ENCODE results near the gene CASZ1.
A peak's percentile ranks its signal among the peaks of the same experiment; 100 is the strongest.

CASZ1 gene

DNA sequence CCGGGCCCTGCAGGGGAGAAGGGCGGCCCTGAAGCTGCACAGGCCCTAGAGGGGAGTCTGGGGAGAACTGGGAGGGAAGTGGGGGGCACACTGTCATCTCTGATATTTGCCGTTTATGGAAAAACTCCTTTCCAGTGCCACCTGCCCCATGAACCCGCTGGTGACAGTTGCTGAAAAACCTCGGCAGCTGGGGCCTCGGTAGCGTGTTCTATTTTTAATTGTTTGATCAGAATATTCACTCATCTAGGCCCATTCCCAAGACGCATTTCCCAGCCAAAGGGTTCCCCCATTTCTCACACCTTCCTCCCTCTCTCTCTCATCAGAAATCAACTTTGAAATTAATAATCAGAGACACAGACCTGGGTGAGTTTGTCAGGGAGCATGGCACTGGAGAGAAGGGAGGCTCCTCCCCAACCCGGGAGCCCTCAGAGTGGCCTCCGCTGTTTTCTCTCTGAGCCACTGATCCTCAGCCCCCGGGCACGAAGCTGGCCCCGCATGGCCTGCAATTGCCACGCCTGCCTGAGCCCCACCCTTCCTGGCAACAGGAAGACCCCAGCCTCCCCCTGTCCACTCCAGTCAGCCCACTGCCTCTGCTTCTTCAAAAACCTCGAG is 111.1 kb downstream of the CASZ1 start:
- no peak for DNase-seq

DNA sequence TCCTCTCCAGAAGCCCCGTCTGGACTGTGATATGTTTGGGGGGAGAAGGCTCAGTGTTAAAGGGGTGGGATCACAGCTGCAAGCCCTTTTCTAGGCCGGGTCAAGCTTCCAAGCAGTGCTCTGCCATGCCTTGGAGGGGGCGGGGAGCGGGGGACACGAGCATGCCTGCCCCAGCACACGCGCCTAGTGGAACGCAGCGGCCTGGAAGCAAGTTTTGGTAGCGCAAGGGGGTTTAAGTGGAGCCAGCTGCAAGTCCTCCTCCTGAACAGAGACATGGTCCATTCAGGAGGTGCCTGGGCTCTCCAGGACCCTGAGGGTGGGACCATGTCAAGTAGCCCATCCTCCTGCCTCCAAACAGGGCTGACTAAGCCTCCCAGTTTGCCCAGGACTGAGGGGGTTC is 112.2 kb downstream of the CASZ1 start:
- no peak for DNase-seq

DNA sequence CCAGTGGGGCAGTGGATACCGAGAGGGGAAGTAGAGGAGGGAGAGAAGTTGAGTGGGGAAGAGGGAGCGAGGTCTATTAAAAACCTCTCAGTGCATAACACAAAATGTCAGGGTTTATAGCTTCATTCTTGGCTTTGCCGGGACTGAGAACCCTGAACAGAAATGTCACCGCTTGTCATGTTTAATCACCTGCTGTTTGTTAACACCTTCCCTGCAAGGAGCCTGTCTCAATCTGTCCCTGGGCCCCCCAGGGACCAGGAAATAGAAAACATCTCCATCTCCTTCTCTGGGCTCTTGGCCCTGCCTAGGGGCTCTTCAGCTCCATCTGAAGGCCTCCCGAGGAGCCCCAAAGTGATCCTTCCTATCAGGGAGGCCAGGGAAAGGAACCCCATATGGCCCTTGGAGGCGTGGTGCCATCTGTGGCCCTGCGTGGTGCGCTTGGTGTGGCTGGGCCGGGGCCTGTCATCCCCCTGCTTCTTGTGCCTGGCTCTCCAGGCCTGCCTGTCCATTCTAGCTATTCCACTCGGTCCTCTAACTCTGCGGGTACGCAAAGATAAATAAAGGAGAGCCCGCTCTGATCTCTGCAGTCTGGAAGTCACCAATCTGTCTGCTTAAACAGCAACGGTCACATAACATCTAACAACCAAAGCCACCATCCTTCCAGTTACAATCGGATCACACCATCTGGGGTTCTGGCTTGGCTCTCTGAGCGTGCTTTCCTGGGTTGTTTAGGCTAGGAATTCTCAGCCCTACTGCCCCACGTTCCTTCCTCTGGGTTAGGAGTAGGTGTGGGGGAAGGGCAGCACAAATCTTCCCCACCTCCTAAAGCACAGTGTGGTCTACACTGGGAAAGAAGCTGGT is 113.8 kb downstream of the CASZ1 start:
- DNase-seq, result no peak

DNA sequence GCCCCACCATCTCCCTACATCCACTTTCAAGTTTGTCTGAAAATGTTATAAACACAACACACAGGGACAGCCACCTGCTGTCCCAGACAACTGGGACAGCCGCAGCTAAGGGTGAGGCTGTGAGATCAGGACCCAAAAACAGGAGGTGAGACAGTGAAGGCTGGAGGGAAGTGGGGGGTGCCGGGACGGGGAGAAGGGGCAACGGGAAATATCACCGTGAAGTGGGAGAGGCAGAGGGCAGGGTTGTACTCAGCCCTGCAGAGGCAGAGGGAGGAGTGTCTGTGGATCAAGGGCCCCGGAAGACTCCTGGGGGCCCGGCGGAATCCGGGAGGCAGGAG is 114.4 kb downstream of the CASZ1 start:
- DNase-seq, result no peak

DNA sequence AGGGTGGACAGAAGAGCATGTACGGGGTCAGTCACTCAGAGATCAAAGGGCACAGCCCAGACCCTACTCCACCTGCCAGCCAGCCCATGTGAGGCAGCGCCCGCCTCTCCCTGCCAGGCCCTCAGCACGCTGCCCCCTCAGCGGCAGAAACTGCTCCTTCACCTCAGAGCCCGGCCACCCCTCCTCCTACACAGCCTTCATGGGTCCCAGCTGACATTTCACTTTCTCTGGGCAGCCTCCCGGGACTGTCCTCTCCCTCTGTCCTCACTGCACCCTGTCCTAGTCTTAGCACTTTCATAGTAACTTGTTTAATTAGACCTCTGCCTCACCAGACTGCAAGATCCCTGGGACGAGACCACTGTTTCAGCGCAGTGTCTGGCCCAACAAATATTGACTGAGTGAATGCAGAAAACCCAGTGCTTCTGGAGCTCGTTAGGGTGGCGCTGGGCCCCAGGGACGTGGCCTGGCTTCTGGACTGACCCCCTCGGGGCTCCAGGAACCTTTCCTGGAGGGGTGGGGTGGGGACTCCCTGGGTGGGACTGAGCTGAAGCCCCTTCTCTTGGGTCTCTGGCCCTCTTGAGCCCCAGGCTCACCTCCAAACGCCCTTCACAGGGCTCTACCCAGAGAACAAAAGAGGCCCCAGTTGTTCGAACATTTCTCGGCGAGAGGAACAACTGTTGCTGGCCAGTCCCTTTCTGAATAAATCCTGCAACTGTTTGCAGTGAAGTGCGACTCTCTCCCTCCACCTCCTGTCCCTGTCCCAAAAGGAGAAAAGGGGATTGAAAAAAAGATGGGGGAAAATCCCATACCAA is 114.9 kb downstream of the CASZ1 start:
- DNase-seq, result no peak

DNA sequence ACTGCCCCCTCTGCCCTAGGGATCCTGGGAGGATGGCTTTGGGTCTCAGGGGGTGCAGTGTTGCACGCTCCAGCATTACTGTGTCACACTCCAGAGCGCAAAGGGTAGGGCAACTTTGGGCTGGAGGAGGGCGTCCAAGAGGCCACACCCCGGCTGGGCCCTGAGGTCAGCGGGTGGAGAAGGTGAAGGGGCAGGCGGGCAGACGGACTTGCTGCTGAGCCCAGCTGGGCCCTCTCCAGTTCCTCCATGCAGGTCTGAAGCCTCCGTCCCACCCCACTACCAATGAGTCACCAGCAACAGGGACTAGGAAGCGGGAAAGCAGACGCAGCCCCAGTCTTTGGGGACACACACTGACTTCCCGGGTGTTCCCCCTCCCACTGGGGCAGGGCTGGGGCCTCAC is 116.0 kb downstream of the CASZ1 start:
- no peak for DNase-seq

DNA sequence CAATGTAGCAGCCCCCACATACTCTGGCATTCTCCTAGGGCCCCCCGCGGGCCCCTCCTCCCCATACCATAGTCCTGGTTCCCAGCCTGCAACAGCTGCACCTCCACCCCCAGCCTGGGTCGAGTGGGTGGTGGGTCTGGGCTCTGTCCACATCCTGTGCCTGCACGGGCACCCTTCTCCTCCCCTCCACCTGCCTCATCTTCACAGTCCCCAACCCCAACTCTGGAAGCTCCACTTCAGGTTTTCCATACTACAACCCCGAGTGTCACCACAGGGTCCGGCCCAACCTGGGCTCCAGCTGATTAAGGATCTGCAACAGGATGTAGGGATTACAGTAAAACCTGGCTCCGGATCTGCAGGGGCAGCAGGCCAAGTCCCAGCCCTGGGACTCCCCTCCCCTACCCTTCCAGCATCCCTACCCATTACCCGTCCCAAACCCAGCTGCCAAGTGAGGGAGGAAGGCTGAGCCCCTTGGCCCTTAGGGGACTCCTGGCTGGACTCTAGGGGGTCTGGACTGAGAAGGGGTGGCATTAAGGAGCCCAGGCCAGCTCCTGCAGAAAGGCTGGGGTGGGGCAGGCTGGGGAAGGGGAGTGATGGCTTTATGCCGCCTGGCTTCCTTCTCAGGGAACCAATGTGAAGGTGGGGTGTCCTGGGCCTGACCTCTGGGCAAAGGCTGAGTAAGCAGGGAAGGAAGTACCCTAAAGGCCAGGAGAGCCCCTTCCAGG is 116.8 kb downstream of the CASZ1 start:
- peak; percentile 55 for DNase-seq

DNA sequence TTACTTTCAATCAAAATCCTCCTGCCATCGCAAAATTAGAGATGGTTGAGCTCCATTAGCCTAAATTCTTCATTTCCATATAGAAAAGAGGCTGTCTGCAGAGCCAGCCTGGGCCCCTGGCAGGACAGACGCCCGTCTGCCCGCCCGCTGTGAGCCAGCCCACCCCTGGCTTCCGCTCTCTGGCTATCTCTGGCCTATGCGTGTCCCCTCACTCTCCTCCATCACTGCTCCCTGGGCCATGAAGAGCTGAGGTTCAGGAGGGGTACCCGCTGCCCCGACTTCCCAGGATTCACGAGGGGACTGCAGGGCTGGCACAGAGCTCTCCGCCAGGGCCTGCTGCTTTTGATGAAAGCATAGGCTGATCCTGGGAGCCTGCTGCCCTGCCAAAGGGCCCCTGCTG is 117.6 kb downstream of the CASZ1 start:
- DNase-seq, result no peak

DNA sequence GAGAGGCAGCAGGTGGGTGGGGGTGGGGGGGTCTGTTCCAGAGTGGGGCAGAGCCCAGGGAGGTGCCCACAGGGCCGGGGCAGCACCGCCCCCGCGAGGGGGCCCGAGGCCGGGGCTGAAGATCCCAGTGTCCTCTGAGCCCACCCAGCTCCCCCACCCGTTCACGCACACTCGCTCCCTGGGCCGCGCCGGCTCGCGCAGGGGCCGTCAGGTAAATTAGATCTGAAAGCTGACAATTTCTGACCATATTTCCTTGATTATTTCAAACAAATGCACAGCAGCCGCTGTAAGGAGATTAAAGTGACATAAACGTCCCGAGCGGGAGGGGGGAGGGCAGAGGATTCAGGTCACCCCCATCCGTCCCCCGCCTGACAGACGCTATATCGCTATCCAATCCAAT is 118.0 kb downstream of the CASZ1 start:
- no peak for DNase-seq

DNA sequence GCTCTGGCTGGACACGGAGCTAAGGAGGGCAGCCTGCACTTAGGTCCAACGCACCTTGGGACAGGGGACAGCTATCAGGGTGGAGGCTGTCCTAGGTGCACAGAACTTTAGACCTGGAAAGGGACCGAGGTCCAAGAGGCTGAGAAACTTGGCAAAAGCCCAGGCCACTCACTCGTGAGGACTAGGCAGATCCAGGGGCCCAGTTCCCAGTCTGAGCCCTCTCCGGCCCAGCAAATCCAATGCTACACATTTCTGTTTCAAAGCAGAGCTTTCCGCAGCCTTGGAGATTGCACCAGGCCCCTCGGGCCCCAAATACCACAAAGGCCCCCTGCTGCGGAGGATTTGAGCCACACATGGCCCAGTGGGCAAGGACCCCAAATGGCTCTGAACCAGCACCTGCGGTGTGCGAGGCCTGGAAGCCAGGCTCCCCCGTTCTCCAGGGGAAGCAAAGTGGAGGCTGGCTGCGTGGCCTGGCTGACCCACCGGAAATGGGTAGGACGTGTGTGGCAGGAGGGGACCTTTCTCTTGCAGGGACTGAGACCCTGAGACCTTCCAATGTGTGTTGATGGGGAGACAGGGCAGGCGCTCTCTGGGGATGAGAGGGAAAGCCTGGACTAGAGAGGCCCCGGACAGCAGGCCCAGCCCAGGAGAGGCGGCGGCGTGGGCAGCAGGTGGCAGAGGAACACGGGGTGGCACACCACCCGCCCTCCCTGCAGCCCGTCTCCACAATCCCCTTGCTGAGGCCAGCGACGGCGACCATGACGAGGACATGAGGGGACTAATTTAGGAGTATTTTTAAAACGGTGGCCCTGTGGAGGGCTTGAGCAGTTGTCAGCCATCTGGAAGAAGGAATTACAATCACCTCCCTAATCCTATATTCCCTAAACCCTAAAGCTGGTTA is 118.7 kb downstream of the CASZ1 start:
- no peak for DNase-seq

DNA sequence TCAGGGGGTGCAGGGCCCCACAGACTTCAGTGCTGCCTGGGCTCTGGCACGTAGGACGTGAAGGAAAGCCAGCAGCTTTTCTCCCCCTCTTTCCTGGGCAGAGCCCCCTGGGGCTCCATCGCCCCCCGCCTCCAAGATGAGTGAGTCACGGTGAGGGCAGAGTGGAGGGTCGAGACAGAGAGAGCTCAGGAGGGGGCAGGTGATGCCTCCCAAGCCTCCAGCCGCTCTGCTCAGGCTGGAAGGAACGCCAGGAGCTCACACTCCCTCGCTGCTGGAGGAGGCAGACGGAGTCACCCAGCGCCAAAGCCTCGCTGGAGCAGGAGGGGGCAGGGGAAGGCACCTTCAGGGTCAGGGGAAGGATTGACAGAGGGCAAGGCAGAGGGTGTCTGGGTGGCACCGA is 119.5 kb downstream of the CASZ1 start:
- DNase-seq, result no peak

DNA sequence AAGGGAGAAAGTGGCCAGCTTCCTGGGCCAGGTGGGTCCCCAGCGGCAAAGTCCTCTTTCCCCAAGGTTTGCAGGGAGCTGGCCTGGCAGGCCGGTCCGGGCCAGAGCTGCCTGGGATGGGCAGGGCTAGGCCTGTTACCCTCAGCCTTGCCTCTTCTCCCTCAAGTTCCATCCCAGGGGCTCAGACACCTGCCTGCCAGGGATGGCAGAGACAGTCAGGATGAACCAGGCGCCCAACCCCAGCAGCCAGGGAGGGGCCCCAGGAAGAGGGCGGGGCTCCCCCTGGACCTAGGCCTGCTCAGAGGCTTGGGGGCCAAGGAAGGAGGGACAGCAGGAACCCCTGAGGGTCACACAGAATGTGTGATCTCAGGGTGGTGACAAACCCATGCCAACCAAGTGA is 120.6 kb downstream of the CASZ1 start:
- no peak for DNase-seq

DNA sequence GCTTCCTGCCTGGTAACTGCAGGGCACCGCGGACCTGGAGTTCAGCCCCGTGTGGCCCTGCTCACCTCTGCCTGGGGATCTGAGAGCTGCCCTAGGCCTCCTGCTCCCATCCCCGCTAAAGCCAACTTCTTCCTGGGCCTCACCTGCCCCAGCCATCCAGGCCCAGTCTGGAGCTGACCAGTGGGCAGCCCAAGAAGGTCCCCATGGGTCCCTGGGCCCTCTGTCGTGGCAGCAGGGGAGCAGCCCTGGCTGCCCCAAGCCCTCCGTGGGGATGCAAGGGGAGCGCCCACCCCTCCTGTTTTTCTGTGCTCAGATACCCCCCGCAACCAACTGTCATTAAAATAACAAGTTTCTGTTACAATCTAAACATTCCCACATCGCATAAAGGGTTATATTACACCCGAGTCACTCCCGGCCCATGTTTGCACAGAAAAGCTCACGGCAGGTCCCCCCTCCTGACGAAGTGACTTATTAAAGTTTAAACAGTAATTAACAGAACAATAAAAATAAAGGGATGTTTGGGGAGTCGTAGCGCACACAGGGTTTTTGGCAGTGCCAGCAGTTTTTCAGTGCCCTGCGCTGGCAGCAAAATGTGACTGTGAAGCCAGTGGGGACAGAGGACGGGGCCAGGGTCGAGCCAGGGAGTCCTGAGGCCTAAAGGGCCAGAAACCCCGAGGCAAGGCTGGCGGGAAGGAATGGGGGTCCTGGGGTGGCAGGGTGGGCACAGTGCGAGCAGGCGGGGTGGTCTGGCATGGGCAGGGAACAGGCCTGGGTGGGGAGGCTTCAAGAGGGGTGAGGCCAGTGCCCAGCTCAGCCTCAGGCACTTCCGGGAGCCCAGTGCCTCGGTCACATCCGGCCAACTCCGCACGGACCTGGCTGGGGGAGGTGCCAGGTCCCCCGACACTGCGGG is 121.5 kb downstream of the CASZ1 start:
- DNase-seq, result no peak

DNA sequence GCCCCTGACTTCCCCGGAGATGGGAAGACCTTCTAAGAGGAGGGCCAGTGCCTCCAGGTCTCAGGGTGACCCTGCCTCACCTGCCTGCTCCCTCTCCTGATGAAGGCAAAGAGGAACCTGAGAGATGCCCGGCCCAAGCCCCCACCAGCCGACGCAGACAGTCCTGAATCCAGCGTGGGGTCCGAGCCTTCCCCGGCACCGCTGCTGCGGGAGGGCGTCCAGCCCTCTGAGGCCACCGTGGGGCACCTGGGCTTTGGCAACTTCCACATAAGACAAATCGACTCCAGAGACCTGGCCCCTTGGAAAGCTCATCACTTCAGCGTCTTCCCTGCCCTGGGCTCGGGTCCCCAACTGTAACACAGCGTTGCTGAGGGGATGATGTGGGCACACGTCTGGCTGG is 122.2 kb downstream of the CASZ1 start:
- no peak for DNase-seq

DNA sequence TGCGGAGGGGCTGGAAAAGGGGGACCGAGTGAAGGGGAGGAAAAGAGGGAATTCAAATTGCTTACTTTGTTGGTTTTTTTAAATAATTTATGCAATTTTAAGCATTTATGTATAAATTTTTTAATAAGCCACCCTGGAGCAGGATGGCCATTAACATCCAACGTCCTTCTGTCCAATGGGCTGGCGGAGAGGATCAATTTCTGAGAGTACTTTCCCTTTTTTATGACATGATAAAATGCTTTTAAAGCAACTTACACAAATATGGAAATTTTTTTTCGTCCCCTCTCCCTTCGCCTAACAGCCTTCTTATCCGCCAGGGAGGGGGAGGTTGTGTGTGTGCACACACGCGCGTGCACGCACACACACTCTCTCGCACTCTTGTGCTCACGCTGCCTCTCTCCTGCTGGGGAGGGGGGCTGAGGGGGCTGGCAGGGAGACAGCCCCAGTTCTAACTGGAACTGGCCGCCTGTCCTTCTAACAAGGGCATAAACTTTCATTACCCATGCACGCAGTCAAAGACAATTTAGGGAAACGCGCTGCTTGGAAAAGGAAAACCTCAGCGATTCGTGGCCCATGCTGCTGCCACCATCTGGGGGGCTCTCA is 123.2 kb downstream of the CASZ1 start:
- no peak for DNase-seq

DNA sequence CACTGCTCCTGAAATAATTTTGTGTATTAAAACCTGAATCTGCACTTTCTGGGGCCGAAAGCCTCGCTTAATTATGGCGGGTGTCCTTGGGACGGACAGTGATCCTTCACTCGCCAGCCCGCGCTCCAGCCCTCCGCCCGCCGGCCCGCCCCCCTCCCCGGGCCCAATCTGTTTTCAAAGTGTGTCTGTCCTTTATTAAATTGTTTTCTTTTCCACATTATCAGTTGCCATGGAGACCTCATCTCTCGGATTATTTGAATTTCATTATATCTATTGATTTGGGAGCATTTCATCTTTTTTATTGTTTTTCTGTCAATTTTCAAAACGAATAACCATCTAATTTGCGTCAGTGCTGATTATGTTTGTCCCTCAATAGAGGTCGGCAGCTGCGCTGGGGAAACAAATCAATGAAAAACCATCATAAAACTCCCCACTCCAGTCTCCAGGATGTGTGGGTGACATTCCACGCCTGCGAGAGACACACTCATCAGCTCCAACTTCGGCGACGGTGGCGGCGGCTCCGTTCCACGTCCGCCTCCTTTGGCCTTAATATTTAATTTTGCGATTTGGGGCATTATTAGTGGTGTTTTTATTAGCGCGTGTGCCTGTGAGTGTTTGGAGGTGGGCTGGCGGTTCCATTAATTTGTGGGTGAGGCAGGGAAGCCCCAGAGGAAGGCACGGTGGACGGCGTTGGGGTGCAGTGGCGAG is 123.9 kb downstream of the CASZ1 start:
- no peak for DNase-seq

DNA sequence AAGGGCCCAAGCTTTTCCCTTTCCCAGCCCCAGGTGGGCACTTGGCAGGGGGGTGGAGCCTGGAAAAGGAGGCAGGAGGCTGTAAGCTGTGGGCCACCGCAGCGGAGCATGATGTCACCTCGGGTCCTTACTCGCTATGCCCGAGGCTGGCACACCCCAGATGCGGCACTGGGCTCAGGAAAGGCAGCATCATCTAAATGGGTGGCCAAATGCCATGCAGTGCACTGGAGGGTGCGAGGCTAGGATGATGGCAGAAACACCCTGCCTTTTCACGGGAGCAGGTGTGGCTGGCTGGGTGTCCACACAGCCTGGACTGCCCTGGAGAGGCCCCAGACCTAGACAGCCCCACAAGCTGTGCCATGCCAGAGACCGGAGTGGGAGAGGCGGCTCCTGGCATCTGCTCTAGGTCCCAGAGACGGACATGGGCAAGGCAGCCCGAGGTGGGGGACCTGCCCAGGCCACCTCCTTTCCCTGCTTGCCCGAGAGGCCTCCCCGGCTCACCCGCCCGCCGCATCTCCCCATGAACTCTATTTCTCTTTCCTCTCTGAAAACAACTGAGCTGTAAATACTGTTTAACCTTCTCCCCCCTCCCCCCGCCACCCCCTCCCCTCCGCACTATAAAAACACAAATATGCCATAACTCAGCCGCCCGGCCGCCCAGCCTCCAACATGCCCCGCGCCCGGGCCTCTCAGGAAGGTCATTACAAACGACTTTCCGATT is 124.7 kb downstream of the CASZ1 start:
- no peak for DNase-seq

DNA sequence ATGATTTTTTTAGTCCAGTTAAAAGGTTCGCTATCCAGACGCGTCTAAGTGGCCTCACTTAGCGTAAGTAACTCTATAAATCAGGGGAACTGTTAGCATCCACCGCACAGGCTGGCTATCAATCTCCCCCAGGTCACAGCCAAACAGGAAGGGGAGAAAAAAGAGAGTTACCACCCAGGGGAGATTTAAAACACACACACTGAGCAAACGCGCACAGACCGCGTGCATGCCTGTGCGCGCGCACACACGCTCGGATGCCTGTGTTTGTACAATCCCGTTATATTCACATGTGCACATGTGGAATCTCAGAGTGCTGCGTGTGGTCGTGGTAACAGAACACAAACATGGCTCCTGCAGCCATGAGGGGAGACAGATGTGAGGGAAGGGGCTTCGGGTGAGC is 125.4 kb downstream of the CASZ1 start:
- no peak for DNase-seq

DNA sequence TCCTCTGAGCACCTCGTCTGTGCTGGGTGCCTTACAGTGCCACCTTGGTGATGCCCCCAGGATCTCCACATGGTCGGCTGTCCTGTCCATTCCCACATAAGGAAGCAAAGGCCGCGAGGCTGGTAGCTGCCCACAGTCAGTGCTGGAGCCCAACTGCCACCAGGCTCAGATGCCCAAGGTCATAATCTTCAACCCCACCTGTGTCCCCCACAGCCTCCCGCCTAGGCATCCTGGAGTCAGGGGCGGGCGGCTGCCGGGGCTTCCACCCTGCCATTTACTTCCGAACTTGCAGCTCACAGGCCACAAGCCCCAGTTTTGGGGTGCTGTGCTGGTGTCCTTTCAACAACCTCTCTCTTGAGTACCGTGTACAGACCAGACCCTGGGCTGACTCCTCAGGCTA is 126.3 kb downstream of the CASZ1 start:
- no peak for DNase-seq
